Measurements from ENCODE around the gene HSPBAP1. TPM values are rescaled to one million over a fixed set of nuclear protein-coding genes. Genes with fewer than 3 reads are reported as not detected.
"Not testable (repeated sequence)": the region's sequence is repeated elsewhere in the genome, so short reads cannot be mapped to it uniquely, and the experiment has no call there.

Gene HSPBAP1
- total and polyA plus RNA-seq, 9 donors = 5.3 to 12.8 (median 9.3) TPM

DNA sequence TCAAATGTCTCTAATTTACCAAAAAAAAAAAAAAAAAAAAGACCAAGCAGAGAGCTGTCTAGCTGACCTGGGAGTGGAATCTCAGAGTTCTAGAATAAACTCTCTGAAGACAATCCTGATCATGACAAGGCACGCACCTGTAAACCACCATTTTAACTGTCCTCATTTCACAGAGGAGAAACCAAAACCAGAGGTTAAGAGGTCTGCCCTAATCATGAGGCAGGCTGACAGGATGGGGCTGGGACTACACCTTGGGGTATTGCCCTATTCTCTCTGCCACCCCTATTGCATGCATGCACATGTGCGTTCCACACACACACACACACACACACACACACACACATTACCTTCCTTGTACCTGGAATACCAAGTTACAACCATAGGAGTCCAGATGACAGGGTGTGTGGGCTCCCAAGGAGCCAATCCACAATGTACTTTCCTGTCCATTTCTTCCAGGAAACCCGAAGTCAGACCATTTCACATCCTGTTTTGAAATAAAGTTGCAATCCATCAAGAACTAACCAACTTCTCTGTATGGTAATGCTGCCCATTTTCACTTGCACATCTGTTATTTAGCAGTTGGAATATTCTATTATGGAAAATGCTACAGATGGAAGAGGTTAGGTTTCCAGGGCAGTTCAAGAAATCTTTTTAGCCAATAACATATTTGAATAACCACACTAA, 34.6 kb downstream of the HSPBAP1 start:
- intact Hi-C loops (cut with DNase I) = no loop called here
- TF ChIP-seq EP300 (IDR thresholded peaks at IDR 0.05) = no peak
- TF ChIP-seq POLR2A (IDR thresholded peaks at IDR 0.05) = no peak
- TF ChIP-seq, protein P1, sequence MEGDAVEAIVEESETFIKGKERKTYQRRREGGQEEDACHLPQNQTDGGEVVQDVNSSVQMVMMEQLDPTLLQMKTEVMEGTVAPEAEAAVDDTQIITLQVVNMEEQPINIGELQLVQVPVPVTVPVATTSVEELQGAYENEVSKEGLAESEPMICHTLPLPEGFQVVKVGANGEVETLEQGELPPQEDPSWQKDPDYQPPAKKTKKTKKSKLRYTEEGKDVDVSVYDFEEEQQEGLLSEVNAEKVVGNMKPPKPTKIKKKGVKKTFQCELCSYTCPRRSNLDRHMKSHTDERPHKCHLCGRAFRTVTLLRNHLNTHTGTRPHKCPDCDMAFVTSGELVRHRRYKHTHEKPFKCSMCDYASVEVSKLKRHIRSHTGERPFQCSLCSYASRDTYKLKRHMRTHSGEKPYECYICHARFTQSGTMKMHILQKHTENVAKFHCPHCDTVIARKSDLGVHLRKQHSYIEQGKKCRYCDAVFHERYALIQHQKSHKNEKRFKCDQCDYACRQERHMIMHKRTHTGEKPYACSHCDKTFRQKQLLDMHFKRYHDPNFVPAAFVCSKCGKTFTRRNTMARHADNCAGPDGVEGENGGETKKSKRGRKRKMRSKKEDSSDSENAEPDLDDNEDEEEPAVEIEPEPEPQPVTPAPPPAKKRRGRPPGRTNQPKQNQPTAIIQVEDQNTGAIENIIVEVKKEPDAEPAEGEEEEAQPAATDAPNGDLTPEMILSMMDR (IDR thresholded peaks at IDR 0.05) = no peak
- WGBS, 3 donors = 68 to 82% (median 70%) methylated on average over 3 of the region's 3 CpGs

DNA sequence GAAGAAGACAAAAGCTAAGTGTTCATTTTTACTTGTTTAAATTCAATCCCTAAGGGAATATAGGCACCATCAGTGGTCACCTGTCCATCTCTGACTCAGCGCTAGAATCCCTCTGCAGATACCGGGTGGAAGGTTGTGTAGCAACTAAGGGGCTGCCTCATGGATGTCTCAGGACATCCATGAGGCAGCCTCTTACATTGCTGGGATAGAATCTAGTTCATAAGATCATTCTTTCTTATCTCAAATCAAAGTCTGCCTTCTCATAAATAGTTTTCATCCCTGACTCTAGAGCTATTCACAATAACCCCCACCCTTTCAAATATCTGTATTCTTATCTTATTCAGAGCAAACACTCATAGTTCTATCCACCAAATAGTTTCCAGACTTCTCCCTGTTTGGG, 38.1 kb downstream of the HSPBAP1 start:
- H3K9me3 ChIP-seq = no peaks in the 10 kb centered on the region
- H3K27me3 ChIP-seq = no peaks in the 10 kb centered on the region
- no peak overlapping the region for H3K27ac ChIP-seq
- WGBS, 3 donors = 90 to 98% (median 94%) methylated on average over 2 of the region's 2 CpGs
- TF ChIP-seq EP300 (IDR thresholded peaks at IDR 0.05) (no peak), POLR2A (IDR thresholded peaks at IDR 0.05) (no peak)
- TF ChIP-seq, protein P1 (IDR thresholded peaks at IDR 0.05) = no peak
- no peak overlapping the region for H3K4me3 ChIP-seq
- peaks cover 2% of the 10 kb centered on the region for H3K4me1 ChIP-seq (ENCODE audit: insufficient read depth)
- H3K36me3 ChIP-seq = no peaks in the 10 kb centered on the region
- no peak for DNase-seq
- intact Hi-C loops (cut with DNase I) = no loop called here

More for the DNA sequence above, 34.6 kb downstream of the HSPBAP1 start:
- Histone ChIP-seq H3K4me3 (no peak overlapping the region), H3K27me3 (no peaks in the 10 kb centered on the region), H3K36me3 (no peaks in the 10 kb centered on the region), H3K4me1 (ENCODE audit: insufficient read depth) (peaks cover 4% of the 10 kb centered on the region), H3K27ac (no peak overlapping the region), H3K9me3 (no peaks in the 10 kb centered on the region)
- DNase-seq = no peak

DNA sequence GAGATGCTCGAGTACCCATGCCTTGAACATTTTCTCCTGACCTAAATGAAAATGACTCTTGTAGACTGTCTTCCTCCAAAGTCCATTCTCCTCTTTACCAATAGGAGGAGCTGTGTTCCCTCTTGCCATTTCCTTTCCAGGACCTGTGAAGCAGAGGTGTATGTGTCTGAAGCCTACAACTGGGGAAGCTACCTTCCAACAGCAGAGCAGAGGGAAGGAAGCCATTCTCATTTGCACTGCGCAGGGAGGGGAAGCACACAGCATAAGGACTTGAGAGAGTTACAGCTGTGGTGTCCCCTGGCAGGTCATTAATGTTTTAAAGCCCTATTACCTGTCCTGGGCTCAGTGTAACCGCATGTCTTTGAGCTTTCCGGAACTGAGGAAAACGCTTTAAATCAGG, 38.7 kb downstream of the HSPBAP1 start:
- 87 to 92% (median 88%) methylated on average over 5 of the region's 5 CpGs for WGBS, 3 donors
- H3K36me3 ChIP-seq = no peaks in the 10 kb centered on the region
- H3K4me1 ChIP-seq (ENCODE audit: insufficient read depth) = peaks cover 2% of the 10 kb centered on the region
- no peak for DNase-seq
- no peak overlapping the region for H3K27ac ChIP-seq
- no peak overlapping the region for H3K4me3 ChIP-seq
- no peaks in the 10 kb centered on the region for H3K27me3 ChIP-seq
- no peaks in the 10 kb centered on the region for H3K9me3 ChIP-seq
- TF ChIP-seq, protein P1 (IDR thresholded peaks at IDR 0.05) = peak in 1 of 3 donors; percentile 44
- TF ChIP-seq EP300 (IDR thresholded peaks at IDR 0.05) (no peak), POLR2A (IDR thresholded peaks at IDR 0.05) (no peak)
- intact Hi-C loops (cut with DNase I) = no loop called here

DNA sequence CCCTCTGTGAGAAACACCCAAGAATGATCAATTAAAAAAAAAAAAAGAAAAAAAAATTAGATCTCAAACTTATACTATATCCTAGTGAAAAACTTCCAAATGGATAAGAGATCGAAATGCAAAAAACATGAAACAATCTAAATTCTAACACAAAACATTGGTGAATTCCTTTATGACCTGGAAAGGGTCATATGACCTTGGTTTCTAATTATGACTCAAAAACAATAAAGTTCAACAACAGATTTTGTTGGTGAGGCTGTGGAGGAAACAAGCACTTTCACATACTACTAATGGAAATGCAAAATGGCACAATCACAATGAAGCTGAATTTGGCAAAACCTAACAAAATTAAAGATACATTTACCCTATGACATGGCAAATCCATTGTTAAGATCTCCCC, 45.3 kb downstream of the HSPBAP1 start:
- H3K27ac ChIP-seq = no peak overlapping the region
- 96 to 100% (median 99%) methylated on average over 1 of the region's 1 CpG for WGBS, 3 donors
- H3K9me3 ChIP-seq = no peaks in the 10 kb centered on the region
- H3K36me3 ChIP-seq = no peaks in the 10 kb centered on the region
- H3K4me3 ChIP-seq = no peak overlapping the region
- TF ChIP-seq, protein P1 (IDR thresholded peaks at IDR 0.05) = no peak
- TF ChIP-seq EP300 (IDR thresholded peaks at IDR 0.05) = no peak
- no peak for TF ChIP-seq POLR2A (IDR thresholded peaks at IDR 0.05)
- H3K4me1 ChIP-seq (ENCODE audit: insufficient read depth) = no peaks in the 10 kb centered on the region
- no peak for DNase-seq
- H3K27me3 ChIP-seq = no peaks in the 10 kb centered on the region
- intact Hi-C loops (cut with DNase I) = no loop called here

DNA sequence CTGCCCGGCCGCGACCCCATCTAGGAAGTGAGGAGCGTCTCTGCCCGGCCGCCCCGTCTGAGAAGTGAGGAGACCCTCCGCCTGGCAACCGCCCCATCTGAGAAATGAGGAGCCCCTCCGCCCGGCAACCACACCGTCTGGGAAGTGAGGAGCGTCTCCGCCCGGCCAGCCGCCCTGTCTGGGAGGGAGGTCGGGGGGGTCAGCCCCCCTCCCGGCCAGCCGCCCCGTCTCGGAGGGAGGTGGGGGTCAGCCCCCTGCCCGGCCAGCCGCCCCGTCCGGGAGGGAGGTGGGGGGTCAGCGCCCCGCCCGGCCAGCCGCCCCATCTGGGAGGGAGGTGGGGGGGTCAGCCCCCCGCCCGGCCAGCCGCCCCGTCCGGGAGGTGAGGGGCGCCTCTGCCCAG, 46.3 kb downstream of the HSPBAP1 start:
- intact Hi-C loops (cut with DNase I); H3K27me3 ChIP-seq; DNase-seq; H3K9me3 ChIP-seq; H3K36me3 ChIP-seq; H3K27ac ChIP-seq; H3K4me1 ChIP-seq (ENCODE audit: insufficient read depth); H3K4me3 ChIP-seq: not testable (repeated sequence)
- WGBS, 3 donors = 95 to 98% methylated on average over 7 to 24 of the region's 35 CpGs; no CpG with 5 or more reads in 1 of the 3 donors

All from ovary (tissue), 9 donors.